Activated CD4-positive, alpha-beta T cell treated with anti-CD3 and anti-CD28 coated beads, Interleukin-2, Interleukin-6, amounts not matched to agents 100 ng/mL and 50 ng/mL, durations not matched to agents 16 hours and 8 hours (primary cell): ENCODE results near the gene RAD23A.
"Not testable (repeated sequence)": the region's sequence is repeated elsewhere in the genome, so short reads cannot be mapped to it uniquely, and the experiment has no call there.

ENCODE experiments used
- DNase-seq: peaks from one replicate; pipeline ENCODE4 v3.0.0-alpha.2; 2020

RAD23A gene

GRCh38 chr19:12955996-12956395 is 10.3 kb downstream of the RAD23A start:
- no peak for DNase-seq

DNA sequence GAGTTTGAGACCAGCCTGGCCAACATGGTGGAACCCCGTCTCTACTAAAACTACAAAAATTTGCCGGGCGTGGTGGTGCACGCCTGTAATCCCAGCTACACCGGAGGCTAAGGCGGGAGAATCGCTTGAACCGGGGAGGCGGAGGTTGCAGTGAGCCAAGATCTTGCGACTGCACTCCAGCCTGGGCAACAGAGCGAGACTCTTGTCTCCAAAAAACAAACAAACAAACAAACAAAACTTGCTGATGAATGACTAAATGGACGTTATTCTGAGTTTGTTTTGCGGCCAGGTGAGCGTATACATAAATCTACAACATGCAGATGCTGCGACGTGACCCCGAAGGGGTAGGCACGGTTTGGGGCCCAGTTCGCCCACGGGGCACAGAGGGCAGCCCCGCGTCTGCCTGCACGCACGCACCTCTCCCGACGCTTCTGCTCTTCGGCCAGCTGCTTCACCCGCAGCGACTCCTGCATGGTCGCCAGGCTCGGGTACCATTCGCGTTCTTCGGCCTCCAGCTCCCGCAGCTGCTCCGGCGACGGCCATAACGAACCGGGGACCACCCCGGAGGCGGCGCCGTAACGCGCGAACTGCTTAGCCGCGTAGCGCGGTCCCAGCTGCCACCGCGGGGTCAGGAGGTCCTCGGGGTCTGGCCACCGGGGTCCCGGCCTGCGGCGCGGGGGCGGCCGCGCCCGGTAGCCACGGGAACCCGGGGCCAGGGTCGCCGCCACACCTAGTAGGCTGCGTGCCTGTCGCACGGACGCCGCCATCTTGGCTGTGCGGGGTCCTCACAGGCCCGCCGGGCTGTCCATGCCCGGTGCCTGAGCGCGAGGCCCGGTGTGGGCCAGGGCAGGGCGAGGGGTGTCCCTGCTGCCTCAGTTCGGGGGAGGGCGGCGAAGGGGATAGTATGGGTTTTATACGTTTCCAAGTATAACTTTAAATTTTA is 11.1 kb downstream of the RAD23A start, which contains the start of gene GADD45GIP1:
TSS of gene GADD45GIP1 (minus strand) at position 778 of the 943 bp plus-strand sequence. CDS start at position 767, 11 bp downstream.
- peak; percentile 93 for DNase-seq

GRCh38 chr19:12957389-12957952 is 11.8 kb downstream of the RAD23A start:
- DNase-seq, result not testable (repeated sequence)

- no peak for DNase-seq
Measured at GRCh38 chr19:12959481-12959880, 13.8 kb downstream of the RAD23A start.

GRCh38 chr19:12965017-12965811 is 19.6 kb downstream of the RAD23A start:
- DNase-seq, result peak; percentile 91

DNA sequence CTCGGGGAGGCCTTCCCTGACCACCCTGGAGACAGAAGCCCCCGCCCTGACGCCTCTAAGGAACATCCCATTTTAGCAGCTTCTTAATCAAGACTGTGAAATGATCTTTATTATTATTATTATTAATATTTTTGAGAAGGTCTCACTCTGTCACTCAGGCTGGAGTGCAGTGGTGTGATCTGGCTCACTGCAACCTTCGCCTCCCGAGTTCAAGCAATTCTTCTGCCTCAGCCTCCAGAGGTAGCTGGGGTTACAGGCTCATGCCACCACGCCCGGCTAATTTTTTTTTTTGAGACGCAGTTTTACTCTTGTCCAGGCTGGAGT is 20.1 kb downstream of the RAD23A start:
- no peak for DNase-seq

DNA sequence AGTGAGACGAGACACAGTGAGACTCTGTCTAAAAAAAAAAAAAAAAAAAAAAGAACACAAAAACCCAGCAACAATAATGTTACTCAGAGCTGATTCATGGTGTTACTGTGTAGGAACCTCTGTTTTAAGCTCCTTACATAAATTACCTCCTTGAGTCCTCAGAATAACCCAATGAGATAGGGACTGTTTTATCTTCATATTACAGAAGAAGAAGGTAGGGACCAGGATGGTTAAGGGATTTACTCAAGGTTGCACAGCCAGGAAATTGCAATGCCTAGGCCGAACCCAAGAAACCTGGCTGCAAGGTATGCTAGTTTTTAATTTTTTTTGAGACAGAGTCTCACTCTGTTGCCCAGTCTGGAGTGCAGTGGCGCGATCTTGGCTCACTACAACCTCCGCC is 22.2 kb downstream of the RAD23A start:
- DNase-seq, result no peak

DNA sequence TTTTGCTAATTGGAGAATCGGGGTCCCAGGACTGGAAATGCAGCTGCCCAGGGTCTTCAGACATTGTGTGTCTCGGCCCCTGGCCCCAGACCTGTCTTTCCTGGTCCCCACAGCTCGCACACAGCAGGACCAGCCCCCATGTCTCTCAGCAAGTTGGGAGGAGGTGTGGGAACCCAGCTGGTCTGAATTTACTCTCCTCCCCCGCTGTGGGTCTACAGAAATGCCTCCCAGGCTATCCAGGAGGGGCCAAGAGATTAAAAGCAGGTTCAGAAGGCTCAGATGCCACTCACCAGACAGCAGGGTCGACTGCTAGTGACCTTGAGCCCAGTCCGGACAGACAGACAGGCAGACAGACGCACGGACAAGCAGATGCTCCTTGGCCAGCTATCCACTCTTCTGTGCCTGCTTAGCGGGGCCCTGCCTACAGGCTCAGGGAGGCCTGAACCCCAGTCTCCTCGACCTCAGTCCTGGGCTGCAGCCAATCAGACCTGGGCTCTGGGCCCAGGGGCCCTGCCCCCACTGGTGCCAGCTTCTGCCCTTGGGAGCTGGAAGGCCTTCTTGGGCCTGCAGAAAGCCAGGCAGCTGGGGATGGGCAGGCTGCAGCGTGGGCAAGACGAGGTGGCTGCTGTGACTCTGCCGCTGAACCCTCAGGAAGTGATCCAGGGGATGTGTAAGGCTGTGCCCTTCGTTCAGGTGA is 23.8 kb downstream of the RAD23A start, which contains the start of gene DAND5:
TSS of gene DAND5 (plus strand) at position 285 of the 697 bp plus-strand sequence. CDS start at position 370, 85 bp downstream.
- DNase-seq, result no peak

DNA sequence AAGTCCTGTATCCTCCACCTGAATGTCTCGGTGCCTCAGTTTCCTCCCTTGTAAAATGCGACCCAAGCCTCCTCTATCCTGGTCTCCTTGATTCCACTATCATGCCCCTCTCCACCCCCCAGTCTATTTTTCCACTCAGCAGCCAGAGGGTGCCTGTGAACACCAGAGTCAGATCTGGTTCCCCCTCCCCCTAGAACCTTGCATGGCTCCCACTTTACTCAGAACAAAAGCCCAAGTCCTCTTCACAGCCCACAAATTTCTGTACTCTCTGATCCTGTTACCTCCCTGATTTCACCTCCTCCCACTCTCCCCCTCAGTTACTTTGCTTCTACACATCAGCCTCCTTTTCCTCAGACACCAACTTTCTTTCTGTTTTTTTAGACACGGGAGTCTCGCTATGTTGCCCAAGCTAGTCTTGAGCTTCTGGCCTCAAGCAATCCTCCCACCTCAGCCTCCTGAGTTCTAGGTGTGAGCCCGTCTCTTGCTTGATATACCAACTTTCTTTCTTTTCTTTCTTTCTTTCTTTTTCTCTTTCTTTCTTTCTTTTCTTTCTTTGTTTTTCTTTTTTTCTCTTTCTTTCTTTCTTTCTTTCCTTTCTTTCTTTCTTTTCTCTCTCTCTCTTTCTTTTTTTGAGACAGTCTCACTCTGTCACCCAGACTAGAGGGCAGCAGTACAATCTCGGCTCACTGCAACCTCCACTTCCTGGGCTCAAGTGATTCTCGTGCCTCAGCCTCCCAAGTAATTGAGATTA is 24.6 kb downstream of the RAD23A start:
- no peak for DNase-seq

- no peak for DNase-seq
Measured at GRCh38 chr19:12973236-12973635, 27.6 kb downstream of the RAD23A start.

DNA sequence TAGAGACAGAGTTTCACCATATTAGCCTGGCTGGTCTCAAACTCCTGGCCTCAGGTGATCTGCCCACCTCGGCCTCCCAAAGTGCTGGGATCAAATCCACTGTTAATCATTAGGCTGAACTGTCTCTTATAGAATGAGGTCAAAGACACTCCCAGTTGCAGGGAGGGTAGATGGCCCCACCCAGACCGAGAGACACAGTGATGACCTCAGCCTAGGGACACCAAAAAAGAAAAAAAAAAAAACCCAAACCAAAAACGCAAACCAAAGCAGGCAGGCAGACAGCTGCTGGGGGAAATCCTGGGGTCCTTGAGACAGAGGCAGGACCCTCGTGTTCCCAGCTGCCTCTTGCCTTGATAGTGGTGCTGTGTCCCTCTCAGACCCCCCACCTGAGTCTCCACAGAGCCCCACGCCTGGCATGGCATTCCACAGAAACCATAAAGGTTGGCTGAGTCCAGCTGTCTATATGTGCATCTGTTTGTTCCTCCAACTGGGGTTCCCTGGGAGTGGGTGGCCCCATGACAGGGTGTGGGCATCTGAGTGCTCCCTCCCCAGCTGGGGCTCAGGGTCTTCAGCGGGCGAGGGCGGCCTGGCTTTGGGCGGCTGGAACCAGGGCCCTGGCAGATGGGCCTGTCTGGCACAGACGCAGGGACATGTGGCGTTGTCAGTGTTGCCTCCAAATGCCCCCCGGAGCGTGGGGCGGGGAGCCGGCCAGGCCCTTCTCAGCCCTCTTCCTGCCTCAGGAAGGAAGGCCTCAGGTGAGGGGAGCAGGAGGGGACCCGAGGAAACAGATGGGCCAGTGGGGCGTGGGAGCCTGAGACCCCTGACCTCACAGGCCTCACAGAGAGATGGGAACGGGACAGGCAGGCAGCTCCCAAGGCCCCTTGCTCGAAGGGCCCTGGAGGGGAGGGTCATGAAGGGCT is 28.9 kb downstream of the RAD23A start:
- DNase-seq, result no peak

- DNase-seq, result no peak
Measured at GRCh38 chr19:12975221-12975741, 29.6 kb downstream of the RAD23A start.

- not testable (repeated sequence) for DNase-seq
Measured at GRCh38 chr19:12976109-12976508, 30.4 kb downstream of the RAD23A start.

DNA sequence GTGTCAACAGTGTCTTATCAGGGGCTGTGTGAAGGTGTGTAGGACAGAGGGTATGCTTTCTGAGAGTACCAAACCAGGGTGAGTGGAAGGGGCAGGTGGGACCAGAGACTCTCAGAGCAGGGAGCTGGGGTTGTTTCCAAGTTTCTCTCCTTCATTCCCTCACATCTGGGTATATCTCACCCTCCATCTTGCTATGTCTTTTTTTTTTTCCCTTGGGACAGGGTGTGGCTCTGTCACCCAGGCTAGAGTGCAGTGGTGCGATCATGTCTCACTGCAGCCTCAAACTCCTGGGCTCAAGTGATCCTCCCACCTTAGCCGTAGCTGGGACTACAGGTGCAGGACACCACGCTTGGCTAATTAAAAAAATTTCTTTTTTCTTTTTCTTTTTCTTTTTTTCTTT is 34.3 kb downstream of the RAD23A start:
- DNase-seq, result no peak

GRCh38 chr19:12982648-12983047 is 37.0 kb downstream of the RAD23A start:
- no peak for DNase-seq

DNA sequence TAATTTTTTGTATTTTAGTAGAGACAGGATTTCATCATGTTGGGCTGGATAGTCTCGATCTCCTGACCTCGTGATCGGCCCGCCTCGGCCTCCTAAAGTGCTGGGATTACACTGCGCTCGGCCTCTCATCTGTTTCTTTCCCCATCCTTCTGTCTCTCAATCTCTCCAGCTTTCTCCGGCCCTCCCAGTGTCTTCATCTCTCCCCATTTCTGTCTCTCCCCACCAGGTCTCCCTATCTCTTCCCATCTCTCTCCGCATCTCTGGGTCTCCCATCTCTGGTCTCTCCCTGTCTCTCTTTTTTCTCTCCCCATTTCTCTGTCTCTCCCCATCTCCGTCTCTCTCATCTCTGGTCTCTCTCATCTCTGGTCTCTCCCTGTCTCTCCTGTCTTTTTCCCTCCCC is 37.4 kb downstream of the RAD23A start:
- DNase-seq, result no peak

- peak; percentile 80 for DNase-seq
Measured at GRCh38 chr19:12983542-12984142, 38.0 kb downstream of the RAD23A start.

DNA sequence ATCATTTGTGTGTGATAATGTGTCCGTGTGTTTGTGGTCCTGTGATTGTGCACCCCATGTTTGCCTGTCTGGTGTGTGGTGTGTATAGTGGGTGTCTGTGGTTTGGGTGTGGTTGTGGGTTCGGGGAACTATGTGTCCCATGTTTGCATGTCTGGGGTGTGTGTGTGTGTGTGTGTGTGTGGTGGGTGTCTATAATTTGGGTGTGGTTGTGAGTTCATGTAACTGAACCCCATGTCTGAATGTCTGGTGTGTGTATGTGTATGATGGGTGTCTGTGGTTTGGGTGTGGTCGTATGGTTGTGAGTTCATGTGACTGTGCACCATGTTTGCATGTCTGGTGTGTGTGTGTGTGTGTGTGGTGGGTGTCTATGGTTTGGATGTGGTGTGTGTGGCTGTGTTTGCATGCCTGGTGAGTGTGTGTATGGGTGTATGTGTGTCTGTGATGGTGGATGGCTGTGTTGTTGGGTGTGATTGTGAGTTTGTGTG is 38.5 kb downstream of the RAD23A start:
- DNase-seq, result no peak

- DNase-seq, result no peak
Measured at GRCh38 chr19:12984683-12985048, 39.0 kb downstream of the RAD23A start.
